ENCODE results near the gene HIF1A. TPM values are rescaled to one million over a fixed set of nuclear protein-coding genes. Genes with fewer than 3 reads are reported as not detected.

HIF1A gene
- total and polyA plus RNA-seq, 2 of the 13 experiments (the other 11 are each of a cell fraction or from before 2014, with no cell fraction given) = 41.0 to 126 TPM

GRCh38 chr14:61694039-61694438 is 1.3 kb upstream of the HIF1A start:
- Histone ChIP-seq H3K27me3 (ENCODE audit: control insufficient read depth in 1 of 2, insufficient read depth in 2 of 2, low read length in 2 of 2) (no peaks in the 10 kb centered on the region; a peak in 1 of 5 replicates), H3K36me3 (replicated peaks in 1 of 2; ENCODE audit: control insufficient read depth in 1 of 2, insufficient read depth in 2 of 2, low read length in 2 of 2) (no peaks in the 10 kb centered on the region), H3K4me1 (ENCODE audit: insufficient read depth, low read length) (peaks cover 21% of the 10 kb centered on the region), H3K4me3 (replicated peaks in 1 of 3; ENCODE audit: insufficient read depth in 1 of 3, low read depth in 2 of 3, low read length in 3 of 3) (no peak overlapping the region), H3K9ac (ENCODE audit: insufficient read depth, low read depth, low read length) (no peak overlapping the region), H4K20me1 (ENCODE audit: insufficient read depth, low read length) (peaks cover 30% of the 10 kb centered on the region), H3K4me2 (ENCODE audit: low read depth, low read length) (peak overlapping the region; percentile 98), H3K79me2 (ENCODE audit: insufficient read depth, low read length) (peaks cover 37% of the 10 kb centered on the region), H3K9me3 (ENCODE audit: low read length) (no peaks in the 10 kb centered on the region), H3K27ac (ENCODE audit: extremely low read length, insufficient read depth, low read length) (no peak overlapping the region), H2AFZ (ENCODE audit: low read length) (no peak overlapping the region)
- no peak for TF ChIP-seq LBX2 (CRISPR knock-in tag; IDR thresholded peaks at IDR 0.05; ENCODE audit: borderline replicate concordance)
- no peak for TF ChIP-seq FOXJ3 (CRISPR knock-in tag; IDR thresholded peaks at IDR 0.05; ENCODE audit: borderline replicate concordance)
- peak; percentile 75 for TF ChIP-seq ZBTB33 (CRISPR knock-in tag; IDR thresholded peaks at IDR 0.05)
- no peak for TF ChIP-seq ZSCAN9 (CRISPR knock-in tag; IDR thresholded peaks at IDR 0.05; ENCODE audit: borderline replicate concordance)
- no peak for TF ChIP-seq ZNF850 (CRISPR knock-in tag; conservative IDR thresholded peaks at IDR 0.05)
- 70% methylated on average over 6 of the region's 6 CpGs for WGBS (ENCODE audit: low lambda C conversion rate)
- POLR2A ChIA-PET = interaction anchor here (1.2 to 2.6 kb wide), 3 partner anchors 91 to 134 kb away, joined by 5 to 13 read pairs (median 6); no protein-coding TSS in a partner anchor
- FAIRE-seq = no peak
- no peak for DNase-seq (ENCODE audit: low spot score)
- intact Hi-C loops (cut with micrococcal nuclease; ENCODE audit: unreplicated experiment) (loop anchor here (2.0 kb wide), 1 partner anchor 85 kb away; no protein-coding TSS in a partner anchor), in situ Hi-C loops (cut with HindIII; ENCODE audit: extremely low pct_ligation_motif_present, low pct_unique_long_range_greater_than_20kb) (loop anchor here (10.0 kb wide), 1 partner anchor 89 kb away; no protein-coding TSS in a partner anchor)
- no peak for ATAC-seq
- CTCF ChIA-PET (ENCODE audit: low intra/inter-chr PET ratio, low total read pairs) = no interaction called here
- no TSS peak for BruUV-seq (replicated peaks)

All from HepG2 (cell line).